OCI-LY3 (cell line): ENCODE data around the gene CHCHD10.

Experiments used
- CTCF ChIP-seq: fragments of 200-600, 300-600 bp; sonication (generic); IDR thresholded peaks from 2 replicates; pipeline ENCODE4 v1.5.1; 2014; ENCODE audit warnings: antibody characterized with exemption, low read length, low read depth
- EZH2phosphoT487 ChIP-seq: fragments of 200-600 bp; shearing (Covaris generic); IDR thresholded peaks from 2 replicates; pipeline ENCODE4 v1.6.1; 2018; ENCODE audit warnings: antibody characterized with exemption, mixed run types, low read depth

- TF ChIP-seq CTCF, result no peak
- no peak for TF ChIP-seq EZH2phosphoT487
Measured at GRCh38 chr22:23744001-23744400, 23.8 kb downstream of the CHCHD10 start.
